Measurements from ENCODE around the gene ACTL6A. TPM values are rescaled to one million over a fixed set of nuclear protein-coding genes. Genes with fewer than 3 reads are reported as not detected.

Gene ACTL6A
- total and polyA plus RNA-seq, 10 donors: 33.9 to 69.5 (median 52.9) TPM

DNA sequence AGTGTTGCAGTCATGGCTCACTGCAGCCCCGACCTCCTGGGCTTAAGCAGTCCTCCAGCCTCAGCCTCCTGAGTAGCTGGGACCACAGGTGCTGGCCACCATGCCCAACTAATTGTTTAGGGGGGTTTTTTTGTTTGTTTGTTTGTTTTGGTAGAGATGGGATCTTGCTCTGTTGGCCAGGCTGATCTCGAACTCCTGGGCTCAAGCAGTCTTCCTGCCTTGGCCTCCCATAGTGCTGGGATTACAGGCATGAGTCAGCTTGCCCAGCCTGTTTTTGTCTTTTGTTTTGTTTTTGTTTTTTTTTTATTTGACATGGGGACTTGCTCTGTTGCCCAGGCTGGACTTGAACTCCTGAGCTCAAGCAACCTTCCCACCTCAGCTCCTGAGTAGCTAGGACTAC is 59.3 kb downstream of the ACTL6A start:
- no peaks in the 10 kb centered on the region for H3K4me1 ChIP-seq
- DNase-seq: no peak
- H3K27me3 ChIP-seq (replicated peaks in 1 of 7): no peaks in the 10 kb centered on the region
- no peak for TF ChIP-seq POLR2A (IDR thresholded peaks at IDR 0.05)
- no peak for TF ChIP-seq POLR2AphosphoS5 (IDR thresholded peaks at IDR 0.05)
- TF ChIP-seq, protein P1, sequence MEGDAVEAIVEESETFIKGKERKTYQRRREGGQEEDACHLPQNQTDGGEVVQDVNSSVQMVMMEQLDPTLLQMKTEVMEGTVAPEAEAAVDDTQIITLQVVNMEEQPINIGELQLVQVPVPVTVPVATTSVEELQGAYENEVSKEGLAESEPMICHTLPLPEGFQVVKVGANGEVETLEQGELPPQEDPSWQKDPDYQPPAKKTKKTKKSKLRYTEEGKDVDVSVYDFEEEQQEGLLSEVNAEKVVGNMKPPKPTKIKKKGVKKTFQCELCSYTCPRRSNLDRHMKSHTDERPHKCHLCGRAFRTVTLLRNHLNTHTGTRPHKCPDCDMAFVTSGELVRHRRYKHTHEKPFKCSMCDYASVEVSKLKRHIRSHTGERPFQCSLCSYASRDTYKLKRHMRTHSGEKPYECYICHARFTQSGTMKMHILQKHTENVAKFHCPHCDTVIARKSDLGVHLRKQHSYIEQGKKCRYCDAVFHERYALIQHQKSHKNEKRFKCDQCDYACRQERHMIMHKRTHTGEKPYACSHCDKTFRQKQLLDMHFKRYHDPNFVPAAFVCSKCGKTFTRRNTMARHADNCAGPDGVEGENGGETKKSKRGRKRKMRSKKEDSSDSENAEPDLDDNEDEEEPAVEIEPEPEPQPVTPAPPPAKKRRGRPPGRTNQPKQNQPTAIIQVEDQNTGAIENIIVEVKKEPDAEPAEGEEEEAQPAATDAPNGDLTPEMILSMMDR (IDR thresholded peaks at IDR 0.05 in 8 of 11, conservative IDR thresholded peaks at IDR 0.05 in 3 of 11): no peak
- H3K36me3 ChIP-seq: peaks cover 0 to 99% (median 72%) of the 10 kb centered on the region in 6 donors
- intact Hi-C loops (cut with DNase I; ENCODE audit: low total_unique reads): no loop called here
- H3K4me3 ChIP-seq: no peak overlapping the region
- WGBS, 5 donors: 92 to 100% (median 97%) methylated on average over 2 of the region's 2 CpGs
- H3K27ac ChIP-seq: no peak overlapping the region
- no peaks in the 10 kb centered on the region for H3K9me3 ChIP-seq

DNA sequence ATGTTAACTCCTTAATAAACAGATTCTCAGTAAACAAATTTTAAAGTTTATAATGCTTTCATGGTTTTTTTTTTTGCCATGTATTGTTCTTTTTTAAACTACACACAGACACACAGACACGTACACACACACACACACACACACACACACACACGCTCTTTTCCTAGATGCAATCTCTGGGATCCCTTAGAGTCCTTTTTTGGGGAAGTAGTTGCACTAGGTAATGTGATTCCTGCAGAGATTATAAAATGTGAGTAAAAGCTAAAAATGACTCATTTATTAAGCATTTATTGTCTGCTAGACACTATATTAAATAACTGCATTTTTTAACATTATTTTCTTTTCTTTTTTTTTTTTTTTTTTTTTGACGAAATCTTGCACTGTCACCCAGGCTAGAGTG is 61.7 kb downstream of the ACTL6A start:
- 64 to 89% (median 83%) methylated on average over 3 of the region's 3 CpGs for WGBS, 5 donors
- DNase-seq: no peak
- no peaks in the 10 kb centered on the region for H3K4me1 ChIP-seq
- H3K9me3 ChIP-seq: no peaks in the 10 kb centered on the region
- TF ChIP-seq POLR2A (IDR thresholded peaks at IDR 0.05) (no peak), POLR2AphosphoS5 (IDR thresholded peaks at IDR 0.05) (no peak)
- TF ChIP-seq, protein P1 (IDR thresholded peaks at IDR 0.05 in 8 of 11, conservative IDR thresholded peaks at IDR 0.05 in 3 of 11): no peak
- H3K27ac ChIP-seq: no peak overlapping the region
- peaks cover 0 to 75% (median 51%) of the 10 kb centered on the region in 6 donors for H3K36me3 ChIP-seq
- H3K27me3 ChIP-seq (replicated peaks in 1 of 7): no peaks in the 10 kb centered on the region
- no peak overlapping the region for H3K4me3 ChIP-seq
- intact Hi-C loops (cut with DNase I; ENCODE audit: low total_unique reads): no loop called here

DNA sequence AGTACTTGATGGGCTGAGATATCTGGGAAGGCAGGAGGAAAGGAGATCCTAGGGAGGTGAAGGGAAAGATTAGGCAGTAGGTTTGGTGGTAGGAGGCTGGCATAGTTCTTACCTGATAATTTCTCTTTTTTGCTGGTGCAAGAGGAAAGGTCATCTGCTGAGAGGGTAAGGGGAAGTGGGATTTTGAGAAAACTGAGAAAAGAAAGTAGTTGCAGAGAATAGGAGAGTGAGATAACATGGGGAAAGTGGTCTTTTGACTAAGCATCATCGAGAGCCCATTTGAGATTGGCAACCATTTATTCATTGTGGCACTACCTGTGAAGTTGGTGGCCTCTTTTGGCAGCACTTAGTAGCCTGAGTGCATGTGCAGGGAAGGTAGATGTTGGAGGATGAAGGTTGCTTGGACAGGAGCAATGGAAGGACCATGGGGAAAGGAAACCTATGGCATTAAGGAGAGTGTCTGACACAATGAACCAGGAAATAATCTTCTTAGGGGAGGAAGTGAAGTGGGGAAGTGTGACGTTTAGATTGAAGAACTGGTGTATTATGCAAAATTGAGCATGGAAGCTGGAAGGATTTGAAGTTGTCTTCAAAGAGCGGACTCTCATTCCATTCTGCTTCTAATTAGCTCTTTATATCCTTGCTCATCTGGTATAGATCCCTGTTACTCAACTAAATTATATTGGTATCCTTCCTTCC is 68.2 kb downstream of the ACTL6A start:
- Histone ChIP-seq H3K4me1 (no peaks in the 10 kb centered on the region), H3K27ac (no peak overlapping the region), H3K27me3 (replicated peaks in 1 of 7) (no peaks in the 10 kb centered on the region), H3K4me3 (no peak overlapping the region), H3K36me3 (peaks cover 0 to 10% (median 1%) of the 10 kb centered on the region in 6 donors), H3K9me3 (no peaks in the 10 kb centered on the region)
- no peak for DNase-seq
- WGBS, 5 donors: 47 to 73% (median 67%) methylated on average over 3 of the region's 3 CpGs
- intact Hi-C loops (cut with DNase I; ENCODE audit: low total_unique reads): no loop called here
- TF ChIP-seq POLR2A (IDR thresholded peaks at IDR 0.05) (no peak), POLR2AphosphoS5 (IDR thresholded peaks at IDR 0.05) (no peak)
- TF ChIP-seq, protein P1 (IDR thresholded peaks at IDR 0.05 in 8 of 11, conservative IDR thresholded peaks at IDR 0.05 in 3 of 11): no peak

Small RNA genes lying within 50 kb of the gene (small RNA-seq; reads per million reads assigned to genes)
- gene AC090425.1: 0 reads per million in 4 donors
- gene RF01210: 0 reads per million in 4 donors

Other genes with a start within 250 kb of the ACTL6A start
- 10 to 100 TPM; 28.8 to 68.2 (median 44.0) TPM for gene ZNF639, start 239.9 kb upstream of the ACTL6A start, total RNA-seq
- 10 to 100 TPM; 18.6 to 24.1 (median 19.7) TPM for gene ZNF639, start 239.9 kb upstream of the ACTL6A start, polyA plus RNA-seq
- 10 to 100 TPM; 43.7 to 74.4 (median 64.1) TPM for gene MFN1, start 215.2 kb upstream of the ACTL6A start, total RNA-seq
- 10 to 100 TPM; 19.0 to 26.1 (median 24.1) TPM for gene MFN1, start 215.2 kb upstream of the ACTL6A start, polyA plus RNA-seq
- gene GNB4, start 111.5 kb upstream of the ACTL6A start, total RNA-seq: 10 to 100 TPM; 29.8 to 47.5 (median 42.7) TPM
- gene GNB4, start 111.5 kb upstream of the ACTL6A start, polyA plus RNA-seq: 10 to 100 TPM in 1 of 3 donors, 1 to 10 TPM in 2; 5.5 to 12.2 (median 8.9) TPM
- gene MRPL47, start 41.7 kb downstream of the ACTL6A start, total RNA-seq: 10 to 100 TPM; 17.8 to 23.8 (median 19.5) TPM
- 10 to 100 TPM; 34.3 to 43.2 (median 42.3) TPM for gene MRPL47, start 41.7 kb downstream of the ACTL6A start, polyA plus RNA-seq
- 100 to 1,000 TPM in 1 of 7 donors, 10 to 100 TPM in 6; 70.7 to 122 (median 82.6) TPM for gene NDUFB5, start 41.9 kb downstream of the ACTL6A start, total RNA-seq
- gene NDUFB5, start 41.9 kb downstream of the ACTL6A start, polyA plus RNA-seq: 100 to 1,000 TPM; 104 to 118 (median 111) TPM
- gene USP13, start 90.1 kb downstream of the ACTL6A start, total RNA-seq: 1 to 10 TPM; 6.3 to 9.4 (median 7.7) TPM
- 1 to 10 TPM; 1.1 to 2.0 (median 1.5) TPM for gene USP13, start 90.1 kb downstream of the ACTL6A start, polyA plus RNA-seq